WI38 (cell line): ENCODE results near the gene CRIM1.

ENCODE experiments used
- H3K4me3 ChIP-seq: 2 replicates; pipeline ENCODE4 v1.5.1; 2011; ENCODE audit warnings: low read depth, mild to moderate bottlenecking, control low read depth, low read length
- CTCF ChIP-seq: IDR thresholded peaks from 2 replicates; pipeline ENCODE4 v1.5.1; 2012; ENCODE audit warnings: low read depth, mild to moderate bottlenecking, control low read depth, low read length

The CRIM1 gene

GRCh38 chr2:36415381-36416022 lies 59.9 kb downstream of the CRIM1 start:
- TF ChIP-seq CTCF, result no peak
- no peak overlapping the region for H3K4me3 ChIP-seq

GRCh38 chr2:36416370-36417165 lies 61.0 kb downstream of the CRIM1 start:
- TF ChIP-seq CTCF, result no peak
- H3K4me3 ChIP-seq, result no peak overlapping the region

- no peak for TF ChIP-seq CTCF
- no peak overlapping the region for H3K4me3 ChIP-seq
Measured at GRCh38 chr2:36420569-36421181, 65.1 kb downstream of the CRIM1 start.

- no peak for TF ChIP-seq CTCF
- no peak overlapping the region for H3K4me3 ChIP-seq
Measured at GRCh38 chr2:36421379-36421778, 65.8 kb downstream of the CRIM1 start.

GRCh38 chr2:36423172-36423571 lies 67.6 kb downstream of the CRIM1 start:
- no peak overlapping the region for H3K4me3 ChIP-seq
- no peak for TF ChIP-seq CTCF

- no peak overlapping the region for H3K4me3 ChIP-seq
- no peak for TF ChIP-seq CTCF
Measured at GRCh38 chr2:36423619-36424120, 68.1 kb downstream of the CRIM1 start.
